GM12891 (cell line): Measurements from ENCODE around the gene OBP2A.

Experiments used
- DNase-seq: peaks from one replicate; pipeline ENCODE4 v3.0.0; 2011; ENCODE audit warnings: low spot score; ENCODE audit not compliant: insufficient read length
- FAIRE-seq: peaks from 2 replicates; lab custom pipeline; 2011; peaks lifted over from hg19 to GRCh38; lab: Jason Lieb, UNC
- PAX5 ChIP-seq: IDR thresholded peaks from 2 replicates; pipeline ENCODE4 v1.6.1; 2011; ENCODE audit warnings: low read length, moderate library complexity, mild to moderate bottlenecking; ENCODE audit not compliant: insufficient read depth, severe bottlenecking
- POLR2A ChIP-seq: IDR thresholded peaks from 2 replicates; pipeline ENCODE4 v1.6.1; 2011; ENCODE audit warnings: low read depth, low read length, control low read depth
- POLR2AphosphoS5 ChIP-seq: IDR thresholded peaks from 2 replicates; pipeline ENCODE4 v1.6.1; 2011; ENCODE audit warnings: low read depth, low read length, control low read depth
- POU2F2 ChIP-seq: IDR thresholded peaks from 2 replicates; pipeline ENCODE4 v1.6.1; 2011; ENCODE audit warnings: low read depth, mild to moderate bottlenecking, control low read depth, low read length, moderate library complexity
- SPI1 ChIP-seq: IDR thresholded peaks from 2 replicates; pipeline ENCODE4 v1.6.1; 2011; ENCODE audit warnings: low read depth, low read length, control low read depth
- TAF1 ChIP-seq: IDR thresholded peaks from 2 replicates; pipeline ENCODE4 v1.6.1; 2011; ENCODE audit warnings: low read depth, low read length, control low read depth

OBP2A gene

DNA sequence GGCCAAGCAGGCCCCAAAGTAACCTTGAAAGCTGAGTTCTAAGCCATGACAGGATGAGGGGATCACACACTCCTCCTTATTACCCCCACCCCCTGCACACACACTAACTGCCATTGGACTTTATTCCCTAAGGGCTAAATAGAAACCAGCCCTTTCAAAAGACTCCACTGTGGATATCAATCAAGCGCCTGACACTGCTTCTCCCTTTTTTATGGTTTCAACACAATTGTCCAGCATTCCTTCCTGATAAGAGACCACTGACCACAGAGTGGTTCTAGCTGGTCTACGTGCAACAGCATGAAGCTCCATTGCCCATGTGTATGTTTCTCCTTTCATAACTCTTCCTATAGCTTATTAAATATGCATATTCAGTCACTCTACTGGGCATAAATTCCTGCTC lies 50.3 kb downstream of the OBP2A start:
- DNase-seq (no peak), FAIRE-seq (no peak)
- no peak for TF ChIP-seq TAF1
- TF ChIP-seq POLR2AphosphoS5, result no peak
- no peak for TF ChIP-seq POLR2A
- TF ChIP-seq PAX5, result no peak
- TF ChIP-seq POU2F2, result no peak
- TF ChIP-seq SPI1, result no peak
